SW480 (cell line): ENCODE measurements around the gene LDLRAD4.

Experiments
- DNase-seq: peaks from one replicate; pipeline ENCODE4 v3.0.0-alpha.2; 2016; ENCODE audit warnings: low spot score

LDLRAD4 gene

DNA sequence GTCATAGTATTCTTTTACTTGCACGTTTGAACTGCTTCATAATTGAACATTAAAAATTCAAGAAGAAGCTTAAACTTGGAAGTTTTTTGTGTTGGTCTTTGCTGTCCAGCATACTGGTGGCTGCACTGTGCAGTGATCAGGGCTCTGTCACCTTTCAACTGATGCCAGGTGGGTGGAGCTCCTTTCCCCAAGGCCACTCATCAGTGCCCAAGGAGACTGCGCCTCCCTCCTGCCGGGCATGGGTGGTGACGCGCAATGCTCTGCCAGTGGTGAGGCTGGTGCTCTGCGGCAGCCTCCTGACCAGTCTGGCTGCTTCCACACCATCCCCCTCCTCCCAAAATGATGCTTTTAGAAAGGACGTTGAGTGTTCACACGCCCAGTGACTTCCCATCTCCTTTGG lies 16.0 kb upstream of the LDLRAD4 start:
- DNase-seq: peak; percentile 18

DNA sequence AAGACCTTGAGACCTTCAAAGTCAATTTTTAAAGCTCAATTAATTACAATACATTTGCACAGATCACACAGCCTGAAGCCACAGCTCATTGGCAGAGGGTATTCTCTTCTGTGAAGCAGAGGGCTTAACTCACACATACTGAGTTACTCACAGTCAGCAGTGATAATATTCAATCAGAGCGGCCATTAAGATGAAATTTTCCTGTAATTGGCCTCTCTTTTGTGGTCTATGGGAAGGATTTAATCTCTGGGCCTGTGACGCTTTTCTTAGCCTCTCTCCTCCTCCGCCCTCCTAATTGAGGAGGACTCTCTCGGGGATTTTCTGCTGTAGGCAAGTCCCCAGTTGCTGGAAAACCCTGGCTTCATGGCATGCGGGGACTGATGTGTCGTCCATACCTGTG lies 12.3 kb upstream of the LDLRAD4 start:
- no peak for DNase-seq

DNA sequence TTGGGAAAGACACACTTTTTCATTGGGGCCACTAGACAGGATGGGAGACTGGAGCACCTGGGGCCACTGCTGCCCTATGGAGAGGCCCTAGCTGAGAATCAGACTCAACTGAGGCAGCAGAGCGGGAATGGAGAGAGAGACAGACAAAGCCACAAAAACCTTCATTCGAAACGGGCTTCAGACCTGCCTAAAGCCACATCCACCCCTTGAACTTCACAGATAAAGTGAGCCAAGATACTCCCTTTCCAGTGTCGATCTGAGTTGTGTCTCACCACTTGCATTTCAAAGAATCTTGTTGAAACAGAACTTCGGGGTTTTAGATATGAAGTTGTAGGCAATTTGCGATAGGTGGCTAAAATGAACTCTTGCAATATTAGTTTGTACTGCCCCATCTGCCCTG lies 11.3 kb upstream of the LDLRAD4 start:
- DNase-seq: no peak

DNA sequence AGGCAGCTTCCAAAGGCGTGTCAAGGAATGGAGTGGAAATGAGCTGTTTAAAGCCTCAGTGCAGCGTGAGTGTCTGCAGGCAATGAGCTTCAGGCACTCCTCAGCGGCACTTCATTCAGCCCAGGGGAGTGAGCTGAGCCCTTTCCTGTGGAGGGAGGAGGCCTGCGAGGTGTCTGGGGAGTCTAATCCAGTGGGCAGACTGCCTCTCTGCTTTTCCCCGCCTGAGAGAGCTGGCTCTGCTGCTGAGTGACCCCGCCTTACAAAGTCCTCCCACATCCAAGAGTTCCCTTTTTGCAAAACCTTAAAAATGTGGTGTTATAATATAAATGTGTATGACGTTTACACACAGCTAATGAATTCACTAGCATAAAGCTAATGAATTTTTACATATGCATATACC lies 7.0 kb upstream of the LDLRAD4 start:
- DNase-seq: no peak

DNA sequence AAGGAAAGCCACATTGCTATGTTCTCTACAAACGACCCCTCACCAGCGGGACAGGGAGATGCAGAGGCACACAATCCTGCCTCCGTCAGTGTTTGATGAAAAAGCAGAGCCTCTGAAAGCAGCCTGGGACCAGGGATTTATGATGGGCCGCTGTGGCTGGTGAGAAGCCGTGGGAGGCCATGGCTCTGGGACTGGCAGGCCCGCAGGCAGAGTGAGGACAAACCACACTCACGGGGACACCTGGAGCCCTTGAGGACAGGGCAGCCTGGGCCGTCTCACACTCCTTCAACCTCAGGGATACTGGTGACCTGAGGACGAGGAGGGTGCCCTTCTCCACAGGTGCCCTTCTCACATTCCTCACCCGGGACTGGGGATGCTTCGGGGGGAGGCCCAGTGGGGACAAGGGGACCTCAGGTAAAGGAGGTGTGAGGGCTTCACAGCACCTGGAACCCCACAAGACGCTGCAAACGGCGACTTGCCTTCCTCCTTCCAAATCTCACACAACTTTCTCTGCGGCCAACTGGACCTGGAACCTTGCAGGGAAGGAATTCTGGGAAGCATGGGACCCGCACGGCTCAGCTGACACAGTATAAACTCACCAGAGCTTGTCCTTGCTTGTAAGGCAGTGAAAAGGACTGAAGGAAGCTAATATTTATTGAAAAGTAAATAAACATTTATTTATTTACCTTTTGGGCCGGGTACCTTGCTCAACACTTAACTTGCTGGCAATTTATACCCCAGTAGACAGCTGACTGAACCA lies 5.3 kb upstream of the LDLRAD4 start:
- no peak for DNase-seq

DNA sequence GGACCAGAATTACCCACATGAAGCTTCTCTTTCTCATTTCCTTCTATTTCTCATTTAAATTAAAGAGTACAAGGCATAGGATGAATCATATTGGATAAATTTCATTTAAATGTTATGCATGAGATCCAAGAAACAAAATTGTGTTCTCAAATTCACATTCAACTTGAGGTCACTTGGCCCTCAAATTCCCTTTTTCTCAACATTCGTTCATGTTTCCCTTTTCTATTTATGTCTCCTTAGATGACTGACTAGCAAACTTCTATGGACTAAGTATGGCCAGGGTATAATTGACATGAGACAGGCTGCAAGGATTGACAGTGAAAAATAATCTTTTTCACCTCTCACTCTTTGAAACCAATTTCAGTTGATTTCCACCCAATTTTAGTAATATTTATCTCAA lies 4.0 kb upstream of the LDLRAD4 start:
- no peak for DNase-seq

DNA sequence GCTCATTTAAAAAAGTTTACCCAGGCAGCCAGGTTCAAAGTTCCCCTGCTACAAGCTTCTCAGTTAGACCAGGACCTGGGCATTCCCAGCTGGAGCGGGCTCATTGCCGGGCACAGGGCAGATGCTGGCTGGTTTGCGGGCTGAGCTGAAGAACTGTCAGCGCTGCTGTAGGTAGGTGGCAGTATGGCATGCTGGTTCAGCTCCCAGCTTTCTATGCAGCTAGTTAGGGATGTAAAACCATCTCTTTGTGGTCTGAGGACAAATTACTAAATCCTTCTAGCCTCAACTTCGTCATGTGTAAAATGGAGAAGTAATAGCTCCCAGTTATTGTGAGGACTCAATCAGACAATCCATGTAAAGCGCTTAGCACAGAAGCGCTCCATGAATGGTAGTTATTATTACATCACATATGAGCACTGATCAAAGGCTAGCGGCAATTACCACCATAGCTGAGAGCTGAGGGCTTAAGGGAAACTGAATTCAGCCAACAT lies 2.4 kb upstream of the LDLRAD4 start:
- DNase-seq: peak; percentile 80

DNA sequence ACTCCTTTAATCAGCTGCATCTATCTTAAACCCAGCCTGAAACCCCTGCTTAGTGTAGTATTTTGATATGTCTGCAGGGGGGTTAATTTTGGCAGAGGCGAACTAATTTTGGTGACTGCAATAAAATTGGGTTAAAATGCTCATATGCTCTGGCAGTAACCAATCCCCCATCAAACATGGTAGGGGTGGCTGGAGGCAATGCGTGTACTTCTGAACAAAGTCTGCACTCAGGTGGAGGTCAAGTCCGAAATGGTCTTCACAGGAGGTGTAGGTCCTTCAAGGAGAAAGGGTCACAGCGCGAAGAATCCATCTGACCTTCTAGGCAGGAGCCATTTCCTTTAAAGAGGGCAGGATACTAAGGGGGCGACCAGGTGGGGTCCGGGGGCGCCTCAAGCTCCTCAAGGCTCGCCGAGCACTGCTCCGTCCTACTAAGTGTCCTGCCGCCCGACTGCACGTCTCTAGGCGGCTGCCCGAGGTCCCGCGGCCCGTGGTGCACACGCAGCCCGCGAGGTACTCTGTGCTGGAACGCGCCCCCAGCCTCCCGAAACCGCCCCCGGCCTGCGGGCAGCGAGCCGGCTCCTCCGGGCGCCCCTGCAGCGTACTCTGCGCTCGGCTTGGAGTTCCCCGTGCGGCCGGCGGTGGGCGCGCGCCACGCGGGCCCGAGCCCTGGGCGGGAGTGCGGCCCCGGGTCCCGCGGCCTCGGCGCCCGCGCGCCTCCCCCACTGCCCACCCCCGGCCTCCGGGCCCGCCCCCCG lies 1.7 kb upstream of the LDLRAD4 start:
- no peak for DNase-seq

DNA sequence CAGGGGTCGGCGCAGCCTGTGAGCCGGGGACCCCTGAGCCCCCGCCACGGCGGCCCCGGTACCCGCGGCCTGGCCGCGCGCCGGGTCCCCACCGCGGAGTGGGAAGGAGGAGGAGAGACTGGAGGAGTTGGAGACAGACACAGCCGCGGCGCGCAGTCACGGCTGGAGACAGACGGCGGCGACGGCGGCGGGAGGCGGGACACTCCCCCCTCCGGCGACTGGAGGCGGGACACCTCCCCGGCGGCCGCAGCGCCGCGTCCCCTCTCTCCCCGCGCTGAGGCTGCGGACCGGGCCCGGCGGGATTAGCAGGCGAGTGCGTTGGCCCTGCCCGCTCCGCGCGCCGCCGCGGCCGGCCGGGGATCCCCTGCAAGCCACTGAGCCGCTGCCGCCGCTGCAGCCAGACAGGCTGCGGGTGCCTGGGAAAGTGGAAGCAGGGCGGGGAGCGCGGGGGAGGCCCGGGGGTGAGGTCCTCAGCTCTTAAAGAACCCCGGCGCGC lies 1.0 kb upstream of the LDLRAD4 start:
- peak; percentile 33 for DNase-seq

DNA sequence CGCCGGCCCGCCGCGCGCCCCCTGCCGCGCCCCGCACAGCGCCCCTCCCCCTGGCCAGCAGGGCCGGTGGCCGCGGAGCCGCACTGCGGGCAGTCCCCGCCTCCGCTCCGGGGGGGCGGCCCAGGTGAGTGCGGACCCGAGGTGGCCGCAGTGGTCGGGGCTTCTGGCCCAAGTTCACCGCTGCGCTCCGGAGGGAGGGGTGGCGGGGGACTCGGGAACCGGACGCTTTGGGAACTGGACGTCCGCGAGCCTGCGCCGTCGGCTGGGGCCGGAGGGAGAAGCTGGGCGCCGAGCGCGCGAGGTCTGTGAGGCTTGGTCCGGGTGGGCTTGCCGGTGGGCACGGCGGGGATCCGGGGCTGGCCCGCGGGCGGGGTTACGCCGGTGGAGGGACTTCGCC lies 591 bp upstream of the LDLRAD4 start:
- no peak for DNase-seq

DNA sequence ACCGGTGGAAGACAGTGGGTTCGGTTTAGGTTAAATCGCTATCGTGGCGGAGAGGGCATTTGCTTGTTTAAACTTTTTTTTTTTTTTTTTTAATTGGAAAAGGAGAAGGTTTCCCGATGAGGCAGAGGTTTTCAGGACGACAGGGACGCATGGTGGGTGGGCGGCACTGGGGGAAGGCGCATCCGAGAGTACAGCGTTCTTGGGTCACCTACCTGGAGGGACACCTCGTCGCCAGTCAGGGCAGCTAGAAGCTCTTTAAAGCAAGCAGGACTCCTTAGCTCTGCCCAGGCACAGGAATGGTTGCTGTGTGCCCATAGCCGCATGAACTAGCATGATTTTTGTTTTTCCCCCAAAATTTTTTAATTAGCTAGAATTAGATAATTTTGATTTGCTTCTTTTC lies 437 bp downstream of the LDLRAD4 start:
- DNase-seq: no peak

DNA sequence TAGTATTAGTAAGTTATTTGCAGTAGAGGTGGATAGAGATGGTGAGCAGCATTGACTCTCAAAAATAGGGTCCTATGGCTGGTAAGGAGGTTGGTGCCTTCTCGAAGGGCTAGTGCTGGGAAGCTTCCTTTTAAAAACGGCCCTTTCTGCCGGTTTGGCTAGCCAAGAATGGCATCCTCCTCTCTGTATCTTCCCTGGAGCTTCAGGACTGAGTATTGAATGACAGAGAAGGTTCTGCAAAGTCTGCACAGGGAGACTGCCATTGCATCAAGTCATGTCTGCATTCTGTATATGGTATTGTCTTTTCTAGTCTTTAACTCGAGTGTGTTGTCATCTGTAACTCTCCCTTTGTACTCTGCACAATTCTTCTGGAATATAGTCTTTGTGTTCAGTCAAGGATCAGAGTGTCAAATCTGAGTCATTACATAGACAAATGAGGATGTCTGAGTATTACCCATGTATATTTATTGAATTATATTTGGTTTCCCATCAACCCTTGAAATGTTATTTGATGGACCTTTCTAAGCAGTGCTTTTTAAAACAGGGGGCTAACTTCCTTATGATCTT lies 1.1 kb downstream of the LDLRAD4 start:
- no peak for DNase-seq

DNA sequence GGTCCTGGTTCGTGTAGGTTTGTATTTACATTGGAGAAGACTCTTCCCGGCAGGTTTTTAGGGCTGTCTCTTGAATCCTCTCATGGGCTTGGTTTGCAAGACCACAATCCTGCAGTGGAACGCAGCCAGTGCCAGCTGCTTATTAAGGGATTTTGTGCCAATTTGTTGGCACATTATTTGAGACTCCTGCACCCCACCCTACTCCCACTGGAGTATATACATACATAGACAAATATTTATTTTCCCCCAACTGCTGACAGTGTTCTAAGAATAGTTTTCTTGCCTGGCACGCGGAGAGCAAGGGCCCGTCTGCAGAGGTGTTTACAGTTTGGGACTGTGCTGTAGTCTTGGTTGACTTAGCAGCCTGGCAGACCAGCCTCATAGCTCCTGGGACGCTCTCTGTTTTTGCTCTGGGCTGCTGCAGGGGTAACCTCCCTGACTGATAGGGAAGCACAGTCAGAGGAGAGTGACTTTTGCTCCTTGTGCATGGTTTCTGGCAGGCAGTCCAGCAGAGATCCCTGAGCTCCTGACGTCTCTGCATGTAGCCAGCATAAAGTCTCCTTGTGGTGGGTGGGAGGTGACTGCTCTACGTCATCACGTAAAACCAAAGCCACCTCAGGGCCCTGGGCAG lies 1.9 kb downstream of the LDLRAD4 start:
- DNase-seq: no peak

DNA sequence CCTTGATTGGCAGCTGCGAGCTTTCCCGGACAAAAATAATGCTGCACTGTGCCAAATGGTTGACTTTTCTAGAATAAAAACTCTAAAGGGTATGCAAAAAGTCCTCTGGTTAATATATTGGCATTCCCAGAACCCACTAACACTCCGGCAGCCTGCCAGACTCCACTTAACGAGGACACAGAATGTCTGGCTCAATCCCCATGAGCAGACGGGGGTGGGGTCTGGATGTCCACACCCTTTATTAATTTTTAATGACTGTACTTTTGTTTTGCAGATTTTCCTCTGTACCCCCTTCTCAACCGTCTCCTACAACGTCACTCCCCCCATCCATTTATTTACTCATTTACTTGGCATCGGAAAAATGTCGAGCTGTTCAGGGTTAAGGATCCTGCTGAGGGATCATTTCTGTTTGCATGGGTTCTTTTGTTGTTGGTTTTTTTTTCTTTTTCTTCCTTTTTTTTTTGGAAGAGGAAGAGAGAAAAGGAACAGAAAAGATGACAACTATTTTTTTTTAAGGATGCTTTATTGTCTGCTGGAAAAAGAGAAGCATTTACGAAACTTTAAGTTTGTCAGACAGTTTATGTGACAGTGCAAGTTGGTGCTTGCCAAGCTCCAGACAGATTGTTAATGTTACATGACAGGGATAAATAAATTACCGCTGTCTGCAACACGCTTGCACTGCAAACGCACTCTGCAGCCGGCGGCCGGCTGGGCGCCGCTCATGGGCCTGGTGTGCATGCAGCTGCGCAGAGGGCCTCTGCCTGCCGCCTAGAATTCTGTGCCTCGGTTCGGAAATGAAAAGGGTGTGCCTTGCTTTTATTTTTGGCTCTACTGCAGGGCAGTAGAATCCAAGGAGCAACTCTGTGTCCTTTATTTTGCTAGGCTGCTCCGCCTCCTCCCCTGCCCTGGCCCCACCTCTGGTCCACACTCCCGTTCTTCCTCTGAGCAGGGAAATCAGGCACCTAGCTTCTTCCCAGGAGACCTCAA lies 3.6 kb downstream of the LDLRAD4 start:
- no peak for DNase-seq

DNA sequence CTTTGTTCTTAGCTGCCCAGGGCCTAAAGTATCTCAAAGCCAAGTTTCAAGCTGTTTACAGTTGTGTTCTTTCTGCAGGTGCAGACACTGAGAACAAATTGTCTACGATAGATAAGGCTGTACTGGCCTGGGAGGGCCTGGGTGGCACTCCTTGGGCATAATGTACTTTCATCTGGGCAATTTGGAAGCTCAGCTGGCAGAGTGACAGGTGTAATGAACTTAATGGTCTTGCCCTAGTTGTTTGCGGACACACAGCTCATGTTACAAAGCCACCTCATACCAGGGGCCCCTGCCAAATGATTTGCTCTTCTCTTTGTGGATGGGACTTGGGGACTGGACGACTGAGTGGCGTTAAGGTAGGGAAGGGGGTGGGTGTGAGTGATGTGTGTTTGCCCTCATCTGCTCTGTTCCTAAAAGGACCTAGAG lies 4.3 kb downstream of the LDLRAD4 start:
- DNase-seq: peak; percentile 83

DNA sequence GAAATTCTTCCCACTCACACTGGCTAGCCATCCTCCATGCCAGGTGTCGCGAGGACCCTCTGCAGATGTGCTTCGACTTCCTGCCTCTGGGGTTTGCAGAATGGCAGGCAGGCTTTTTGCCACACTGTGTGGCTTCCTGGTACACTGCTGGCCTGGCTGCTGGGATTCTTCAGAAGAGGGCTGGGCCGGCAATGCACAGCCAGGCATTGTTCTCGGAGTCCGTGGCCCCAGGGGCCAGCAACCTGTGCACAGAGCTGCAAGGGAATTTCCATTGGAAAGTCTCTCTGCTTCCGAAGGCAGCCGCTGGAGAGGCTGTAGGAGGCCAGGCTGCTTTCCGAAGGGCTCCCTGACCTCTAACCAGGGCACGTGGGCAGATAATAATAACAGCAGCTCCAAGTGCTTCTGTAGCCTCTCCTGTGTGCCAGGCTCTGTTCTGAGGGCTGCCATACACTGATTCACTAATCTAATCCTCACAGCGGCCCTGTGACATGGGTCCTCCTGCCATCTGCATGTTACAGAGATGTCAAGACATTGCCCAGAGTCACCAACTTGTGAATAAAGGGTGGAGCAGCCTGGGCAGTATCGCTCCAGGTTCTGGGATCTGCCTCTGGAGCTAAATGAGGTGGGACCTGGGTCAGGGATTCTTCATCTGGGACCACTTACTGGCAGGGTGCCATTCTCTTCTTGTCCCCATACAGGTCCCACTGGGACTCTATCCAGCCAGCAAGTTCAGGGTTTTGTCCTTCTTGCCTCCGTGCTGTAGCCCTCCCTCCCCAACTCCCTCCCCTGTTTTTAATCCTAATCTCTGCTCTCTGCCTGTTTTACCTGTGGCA lies 5.0 kb downstream of the LDLRAD4 start:
- peak; percentile 27 for DNase-seq

DNA sequence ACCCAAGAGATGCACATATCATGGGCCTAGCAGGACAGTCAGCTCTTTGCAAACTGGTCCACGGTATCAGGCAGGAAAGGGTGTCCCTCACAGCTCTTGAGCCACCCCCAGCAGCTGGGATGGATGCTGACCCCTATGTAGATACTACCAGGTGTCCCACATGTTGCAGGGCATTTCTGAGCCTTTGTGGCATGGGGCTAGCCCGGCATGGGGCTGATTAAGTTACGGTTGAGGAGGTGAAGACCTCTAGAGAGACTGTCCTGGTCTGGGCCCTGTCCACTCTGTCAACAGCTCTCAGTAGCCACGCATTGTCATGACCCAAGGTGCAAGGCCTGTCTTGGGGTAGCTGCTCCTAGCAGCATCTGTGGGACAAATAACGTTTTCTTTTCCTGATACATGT lies 6.7 kb downstream of the LDLRAD4 start:
- DNase-seq: no peak

DNA sequence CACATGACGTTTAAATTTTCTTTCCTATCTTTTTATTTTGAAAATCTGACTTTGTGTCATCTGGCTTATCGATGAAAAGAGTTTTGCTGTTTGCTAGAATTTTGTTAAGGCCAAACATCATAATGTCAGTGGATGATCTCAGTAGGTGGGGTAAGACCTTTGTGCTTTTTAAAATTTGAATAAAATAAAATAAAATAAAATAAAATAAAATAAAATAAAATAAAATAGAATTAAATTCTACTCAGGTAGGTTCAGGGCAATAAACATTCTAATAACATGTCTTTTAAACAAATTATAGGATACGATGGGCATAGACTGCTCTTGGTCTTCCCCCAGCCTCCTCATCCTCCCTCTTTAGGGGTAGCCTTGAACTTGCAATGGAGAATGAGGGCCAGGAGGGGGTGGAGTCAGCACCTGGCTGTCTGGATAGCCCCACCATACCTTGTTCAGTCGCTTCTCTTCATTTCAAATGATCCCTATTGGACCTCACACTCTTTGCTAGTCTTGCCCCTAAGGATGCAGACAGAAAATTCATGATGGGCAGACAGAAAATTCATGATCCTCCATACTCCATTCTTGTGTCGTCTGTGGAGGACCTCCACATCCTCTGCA lies 8.1 kb downstream of the LDLRAD4 start:
- DNase-seq: no peak

DNA sequence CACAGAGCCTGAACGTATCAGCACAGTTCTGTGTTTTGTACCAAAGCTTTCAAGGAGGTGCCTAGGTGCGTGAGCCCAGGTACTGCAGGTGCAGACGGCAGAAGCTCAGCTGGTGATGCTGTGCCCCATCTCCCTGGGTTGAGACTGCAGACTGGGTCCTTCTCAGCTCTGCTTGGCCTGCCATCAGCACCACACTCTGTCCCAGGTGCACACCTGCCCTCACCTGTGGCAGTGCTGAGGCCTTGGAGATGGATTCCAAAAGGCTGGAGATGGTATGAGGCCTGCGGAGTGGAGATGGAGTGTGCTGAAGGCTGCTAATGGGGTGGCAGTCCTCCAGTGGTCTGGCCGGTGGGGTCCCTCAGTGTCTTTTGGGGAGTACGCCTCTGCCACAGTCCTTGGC lies 9.3 kb downstream of the LDLRAD4 start:
- no peak for DNase-seq
